SK-N-SH treated with all-trans-retinoic acid at 6 μM for 48 hours (cell line): ENCODE measurements around the gene CAND2.
A peak's percentile ranks its signal among the peaks of the same experiment; 100 is the strongest.

Source experiments
- ATAC-seq: fragments of 200-7000 bp; cut with Tn5 transposase; 3 replicates; pipeline ENCODE4 v1.9.1; 2020; ENCODE audit warnings: mild to moderate bottlenecking, moderate library complexity
- ARNTL ChIP-seq: fragments of 450-650 bp; formaldehyde crosslinking; IDR thresholded peaks from 2 replicates; pipeline ENCODE4 v1.5.0; 2020; ENCODE audit warnings: low read depth, mild to moderate bottlenecking, moderate library complexity, borderline replicate concordance
- BACH2 ChIP-seq: fragments of 250-450 bp; sonication (Bioruptor Pico); IDR thresholded peaks from 2 replicates; pipeline ENCODE4 v1.9.0; 2021; ENCODE audit warnings: mild to moderate bottlenecking, borderline replicate concordance
- CSDC2 ChIP-seq: fragments of 250-450 bp; sonication (Bioruptor Pico); IDR thresholded peaks from 2 replicates; pipeline ENCODE4 v1.5.0; 2020; ENCODE audit warnings: mild to moderate bottlenecking, moderate library complexity
- ESRRG ChIP-seq: fragments of 250-450 bp; sonication (Bioruptor Pico); IDR thresholded peaks from 2 replicates; pipeline ENCODE4 v1.6.1; 2021; ENCODE audit warnings: mild to moderate bottlenecking
- GLIS3 ChIP-seq: fragments of 250-450 bp; sonication (Bioruptor Pico); IDR thresholded peaks from 2 replicates; pipeline ENCODE4 v1.5.0; 2020; ENCODE audit warnings: mild to moderate bottlenecking, moderate library complexity
- ISL1 ChIP-seq: fragments of 250-450 bp; sonication (Bioruptor Pico); IDR thresholded peaks from 2 replicates; pipeline ENCODE4 v2.1.2; 2022; ENCODE audit warnings: mild to moderate bottlenecking, moderate library complexity
- OSR1 ChIP-seq: fragments of 250-450 bp; sonication (Bioruptor Pico); IDR thresholded peaks from 2 replicates; pipeline ENCODE4 v1.8.0; 2022; ENCODE audit warnings: moderate library complexity, mild to moderate bottlenecking, inconsistent platforms
- PPARA ChIP-seq: fragments of 250-450 bp; sonication (Bioruptor Pico); IDR thresholded peaks from 2 replicates; pipeline ENCODE4 v1.5.0; 2020; ENCODE audit warnings: mild to moderate bottlenecking, borderline replicate concordance
- RARB ChIP-seq: fragments of 250-450 bp; sonication (Bioruptor Pico); IDR thresholded peaks from 2 replicates; pipeline ENCODE4 v1.8.0; 2021; ENCODE audit warnings: mild to moderate bottlenecking, moderate library complexity
- TOX ChIP-seq: fragments of 250-450 bp; sonication (Bioruptor Pico); IDR thresholded peaks from 2 replicates; pipeline ENCODE4 v1.8.0; 2021; ENCODE audit warnings: mild to moderate bottlenecking, moderate library complexity, borderline replicate concordance
- ZC3H10 ChIP-seq: fragments of 250-450 bp; sonication (Bioruptor Pico); IDR thresholded peaks from 2 replicates; pipeline ENCODE4 v1.5.1; 2021; ENCODE audit warnings: mild to moderate bottlenecking, moderate library complexity
- ZFP3 ChIP-seq: fragments of 250-450 bp; sonication (Bioruptor Pico); IDR thresholded peaks from 2 replicates; pipeline ENCODE4 v1.5.0; 2020; ENCODE audit warnings: mild to moderate bottlenecking, moderate library complexity
- ZNF565 ChIP-seq: fragments of 450-650 bp; formaldehyde crosslinking; conservative IDR thresholded peaks from 2 replicates; pipeline ENCODE4 v1.5.0; 2020; ENCODE audit warnings: low read depth, mild to moderate bottlenecking, moderate library complexity
- ZNF70 ChIP-seq: fragments of 450-650 bp; formaldehyde crosslinking; IDR thresholded peaks from 2 replicates; pipeline ENCODE4 v1.5.0; 2020; ENCODE audit warnings: mild to moderate bottlenecking, moderate library complexity
- ZNF8 ChIP-seq: fragments of 450-650 bp; formaldehyde crosslinking; IDR thresholded peaks from 2 replicates; pipeline ENCODE4 v1.5.0; 2020; ENCODE audit warnings: mild to moderate bottlenecking, moderate library complexity
- TF ChIP-seq, protein P1 (sequence below): fragments of 250-450 bp; sonication (Bioruptor Pico); IDR thresholded peaks from 2 replicates; pipeline ENCODE4 v1.8.0; 2020; ENCODE audit warnings: mild to moderate bottlenecking, moderate library complexity, borderline replicate concordance
- TF ChIP-seq, protein P2 (sequence below): fragments of 250-450 bp; sonication (Bioruptor Pico); IDR thresholded peaks from 2 replicates; pipeline ENCODE4 v1.8.0; 2021; ENCODE audit warnings: low read depth, mild to moderate bottlenecking, moderate library complexity, borderline replicate concordance
- TF ChIP-seq, protein P3 (sequence below): fragments of 250-450 bp; sonication (Bioruptor Pico); IDR thresholded peaks from 2 replicates; pipeline ENCODE4 v1.5.1; 2020; ENCODE audit warnings: low read depth, mild to moderate bottlenecking, moderate library complexity
- TF ChIP-seq, protein P4 (sequence below): fragments of 250-450 bp; sonication (Bioruptor Pico); IDR thresholded peaks from 2 replicates; pipeline ENCODE4 v1.5.0; 2020; ENCODE audit warnings: mild to moderate bottlenecking, moderate library complexity

The CAND2 gene

DNA sequence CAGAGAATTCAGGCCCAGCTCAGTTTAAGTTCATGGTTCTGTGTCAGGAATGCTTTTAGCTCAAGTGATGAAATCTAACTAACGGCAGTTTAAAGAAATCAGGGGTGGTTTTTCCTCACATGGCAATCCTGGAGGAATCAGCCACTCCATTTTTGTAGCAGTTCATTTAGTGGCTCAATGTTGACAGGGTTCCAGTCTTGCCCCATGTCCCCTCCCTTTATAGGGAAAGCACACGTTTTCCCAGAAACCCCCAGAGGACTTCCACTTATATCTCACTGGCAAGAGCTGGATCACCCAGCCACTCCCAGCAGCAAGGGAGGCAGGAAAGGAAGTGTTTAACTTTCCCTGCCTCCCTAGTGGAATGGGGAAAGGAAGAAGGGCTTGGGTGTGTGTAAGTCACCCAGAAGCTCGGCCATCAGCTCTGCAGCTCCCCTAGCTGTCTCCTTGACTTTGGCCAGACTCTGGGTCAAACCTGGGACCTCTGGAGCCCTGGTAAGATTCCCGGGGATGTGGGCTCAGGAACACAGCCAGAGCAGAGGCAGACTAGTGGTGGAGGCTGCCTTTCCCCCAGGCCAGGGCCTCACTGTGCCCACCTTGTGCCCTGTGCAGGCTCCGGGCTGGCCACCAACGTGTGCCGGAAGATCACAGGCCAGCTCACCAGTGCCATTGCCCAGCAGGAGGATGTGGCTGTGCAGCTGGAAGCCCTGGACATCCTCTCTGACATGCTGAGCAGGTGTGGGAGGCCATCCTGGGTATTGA, 11.3 kb downstream of the CAND2 start:
- ATAC-seq, result no peak

DNA sequence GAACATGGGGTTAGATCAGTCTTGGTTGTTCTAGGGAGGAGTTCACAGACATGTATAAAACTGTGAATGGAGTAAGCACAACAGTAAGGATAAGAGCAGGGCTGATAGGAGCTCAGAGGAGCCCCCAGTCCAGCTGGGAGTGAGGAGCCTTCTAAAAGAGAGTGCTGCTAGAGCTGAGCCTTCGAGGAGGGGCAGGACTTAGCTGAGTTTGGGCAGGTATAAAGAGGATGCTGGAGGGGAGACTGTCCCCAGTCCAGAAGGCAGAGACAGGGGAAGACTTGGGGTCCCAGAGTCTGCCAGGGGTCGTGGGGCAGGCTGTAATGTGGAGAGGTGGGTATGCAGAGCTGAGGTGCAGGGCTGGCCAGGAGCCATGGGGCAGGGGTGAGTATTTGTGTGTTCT, 12.1 kb downstream of the CAND2 start:
- ATAC-seq, result no peak
- TF ChIP-seq, protein P1, sequence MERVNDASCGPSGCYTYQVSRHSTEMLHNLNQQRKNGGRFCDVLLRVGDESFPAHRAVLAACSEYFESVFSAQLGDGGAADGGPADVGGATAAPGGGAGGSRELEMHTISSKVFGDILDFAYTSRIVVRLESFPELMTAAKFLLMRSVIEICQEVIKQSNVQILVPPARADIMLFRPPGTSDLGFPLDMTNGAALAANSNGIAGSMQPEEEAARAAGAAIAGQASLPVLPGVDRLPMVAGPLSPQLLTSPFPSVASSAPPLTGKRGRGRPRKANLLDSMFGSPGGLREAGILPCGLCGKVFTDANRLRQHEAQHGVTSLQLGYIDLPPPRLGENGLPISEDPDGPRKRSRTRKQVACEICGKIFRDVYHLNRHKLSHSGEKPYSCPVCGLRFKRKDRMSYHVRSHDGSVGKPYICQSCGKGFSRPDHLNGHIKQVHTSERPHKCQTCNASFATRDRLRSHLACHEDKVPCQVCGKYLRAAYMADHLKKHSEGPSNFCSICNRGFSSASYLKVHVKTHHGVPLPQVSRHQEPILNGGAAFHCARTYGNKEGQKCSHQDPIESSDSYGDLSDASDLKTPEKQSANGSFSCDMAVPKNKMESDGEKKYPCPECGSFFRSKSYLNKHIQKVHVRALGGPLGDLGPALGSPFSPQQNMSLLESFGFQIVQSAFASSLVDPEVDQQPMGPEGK, result no peak
- TF ChIP-seq GLIS3 (CRISPR knock-in tag) (no peak), BACH2 (CRISPR knock-in tag) (no peak), PPARA (CRISPR knock-in tag) (no peak), ARNTL (no peak), OSR1 (CRISPR knock-in tag) (no peak), ZNF565 (CRISPR knock-in tag) (no peak), ZNF8 (CRISPR knock-in tag) (no peak), TOX (CRISPR knock-in tag) (no peak), ZNF70 (no peak)
- TF ChIP-seq, protein P2, sequence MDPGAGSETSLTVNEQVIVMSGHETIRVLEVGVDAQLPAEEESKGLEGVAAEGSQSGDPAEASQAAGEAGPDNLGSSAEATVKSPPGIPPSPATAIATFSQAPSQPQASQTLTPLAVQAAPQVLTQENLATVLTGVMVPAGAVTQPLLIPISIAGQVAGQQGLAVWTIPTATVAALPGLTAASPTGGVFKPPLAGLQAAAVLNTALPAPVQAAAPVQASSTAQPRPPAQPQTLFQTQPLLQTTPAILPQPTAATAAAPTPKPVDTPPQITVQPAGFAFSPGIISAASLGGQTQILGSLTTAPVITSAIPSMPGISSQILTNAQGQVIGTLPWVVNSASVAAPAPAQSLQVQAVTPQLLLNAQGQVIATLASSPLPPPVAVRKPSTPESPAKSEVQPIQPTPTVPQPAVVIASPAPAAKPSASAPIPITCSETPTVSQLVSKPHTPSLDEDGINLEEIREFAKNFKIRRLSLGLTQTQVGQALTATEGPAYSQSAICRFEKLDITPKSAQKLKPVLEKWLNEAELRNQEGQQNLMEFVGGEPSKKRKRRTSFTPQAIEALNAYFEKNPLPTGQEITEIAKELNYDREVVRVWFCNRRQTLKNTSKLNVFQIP (CRISPR knock-in tag), result no peak
- TF ChIP-seq, all 23 proteins: peak for 0

More for the DNA sequence above, 11.3 kb downstream of the CAND2 start:
- TF ChIP-seq ZNF8 (CRISPR knock-in tag) (no peak), ESRRG (no peak), OSR1 (CRISPR knock-in tag) (no peak), TOX (CRISPR knock-in tag) (no peak)

DNA sequence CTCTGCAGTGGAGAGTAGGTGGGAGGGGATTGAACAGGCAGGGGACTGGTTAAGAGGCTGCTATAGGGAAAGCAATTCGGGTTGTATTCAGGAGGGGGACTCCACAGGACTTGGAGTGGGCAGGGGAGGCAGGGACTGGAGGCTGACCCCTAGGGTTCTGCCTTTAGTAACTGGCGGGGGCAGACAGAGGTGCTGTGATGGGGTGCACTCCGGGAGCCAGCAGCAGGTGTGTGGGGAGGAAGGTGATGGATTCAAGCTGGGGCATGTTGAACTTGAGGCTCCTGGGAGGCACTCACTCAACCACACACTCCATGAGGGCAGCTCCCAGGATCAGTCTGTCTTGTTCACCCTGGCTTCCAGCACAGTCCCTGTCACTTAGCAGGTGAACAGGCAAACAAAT, 12.5 kb downstream of the CAND2 start:
- TF ChIP-seq ARNTL (no peak), RARB (CRISPR knock-in tag) (no peak), CSDC2 (CRISPR knock-in tag) (no peak), ZFP3 (no peak)
- TF ChIP-seq, protein P1, result no peak
- TF ChIP-seq, protein P3, sequence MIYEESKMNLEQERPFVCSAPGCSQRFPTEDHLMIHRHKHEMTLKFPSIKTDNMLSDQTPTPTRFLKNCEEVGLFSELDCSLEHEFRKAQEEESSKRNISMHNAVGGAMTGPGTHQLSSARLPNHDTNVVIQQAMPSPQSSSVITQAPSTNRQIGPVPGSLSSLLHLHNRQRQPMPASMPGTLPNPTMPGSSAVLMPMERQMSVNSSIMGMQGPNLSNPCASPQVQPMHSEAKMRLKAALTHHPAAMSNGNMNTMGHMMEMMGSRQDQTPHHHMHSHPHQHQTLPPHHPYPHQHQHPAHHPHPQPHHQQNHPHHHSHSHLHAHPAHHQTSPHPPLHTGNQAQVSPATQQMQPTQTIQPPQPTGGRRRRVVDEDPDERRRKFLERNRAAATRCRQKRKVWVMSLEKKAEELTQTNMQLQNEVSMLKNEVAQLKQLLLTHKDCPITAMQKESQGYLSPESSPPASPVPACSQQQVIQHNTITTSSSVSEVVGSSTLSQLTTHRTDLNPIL (CRISPR knock-in tag), result no peak
- TF ChIP-seq, protein P4, sequence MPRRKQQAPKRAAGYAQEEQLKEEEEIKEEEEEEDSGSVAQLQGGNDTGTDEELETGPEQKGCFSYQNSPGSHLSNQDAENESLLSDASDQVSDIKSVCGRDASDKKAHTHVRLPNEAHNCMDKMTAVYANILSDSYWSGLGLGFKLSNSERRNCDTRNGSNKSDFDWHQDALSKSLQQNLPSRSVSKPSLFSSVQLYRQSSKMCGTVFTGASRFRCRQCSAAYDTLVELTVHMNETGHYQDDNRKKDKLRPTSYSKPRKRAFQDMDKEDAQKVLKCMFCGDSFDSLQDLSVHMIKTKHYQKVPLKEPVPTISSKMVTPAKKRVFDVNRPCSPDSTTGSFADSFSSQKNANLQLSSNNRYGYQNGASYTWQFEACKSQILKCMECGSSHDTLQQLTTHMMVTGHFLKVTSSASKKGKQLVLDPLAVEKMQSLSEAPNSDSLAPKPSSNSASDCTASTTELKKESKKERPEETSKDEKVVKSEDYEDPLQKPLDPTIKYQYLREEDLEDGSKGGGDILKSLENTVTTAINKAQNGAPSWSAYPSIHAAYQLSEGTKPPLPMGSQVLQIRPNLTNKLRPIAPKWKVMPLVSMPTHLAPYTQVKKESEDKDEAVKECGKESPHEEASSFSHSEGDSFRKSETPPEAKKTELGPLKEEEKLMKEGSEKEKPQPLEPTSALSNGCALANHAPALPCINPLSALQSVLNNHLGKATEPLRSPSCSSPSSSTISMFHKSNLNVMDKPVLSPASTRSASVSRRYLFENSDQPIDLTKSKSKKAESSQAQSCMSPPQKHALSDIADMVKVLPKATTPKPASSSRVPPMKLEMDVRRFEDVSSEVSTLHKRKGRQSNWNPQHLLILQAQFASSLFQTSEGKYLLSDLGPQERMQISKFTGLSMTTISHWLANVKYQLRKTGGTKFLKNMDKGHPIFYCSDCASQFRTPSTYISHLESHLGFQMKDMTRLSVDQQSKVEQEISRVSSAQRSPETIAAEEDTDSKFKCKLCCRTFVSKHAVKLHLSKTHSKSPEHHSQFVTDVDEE, result no peak
- ATAC-seq, result no peak

DNA sequence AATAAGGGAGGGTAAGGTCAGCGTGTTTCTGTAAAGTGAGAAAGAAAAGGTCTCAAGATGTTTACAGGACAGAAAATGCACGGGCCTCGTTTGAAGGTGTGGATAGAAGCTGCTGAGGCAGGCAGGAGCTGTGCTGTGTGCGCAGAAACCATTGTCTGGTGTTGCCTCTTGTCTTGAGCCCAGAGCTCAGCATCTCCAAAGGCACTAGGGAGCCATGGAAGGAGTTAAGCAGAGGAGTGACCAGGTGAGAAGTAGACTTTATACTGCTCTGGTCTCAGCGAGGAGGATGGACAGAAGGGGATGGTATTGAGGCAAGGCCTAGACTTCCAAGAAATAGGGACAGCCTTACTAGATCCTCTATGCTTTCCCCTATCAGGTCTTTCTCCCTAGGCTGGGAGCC, 13.0 kb downstream of the CAND2 start:
- ATAC-seq, result peak; percentile 3
- TF ChIP-seq ISL1 (CRISPR knock-in tag), result no peak
- TF ChIP-seq PPARA (CRISPR knock-in tag), result no peak
- TF ChIP-seq, protein P1, result no peak
- TF ChIP-seq ESRRG, result no peak
- TF ChIP-seq ZNF8 (CRISPR knock-in tag), result no peak
- no peak for TF ChIP-seq ZC3H10 (CRISPR knock-in tag)
- TF ChIP-seq, protein P2 (CRISPR knock-in tag), result no peak
